Activated T-cell treated with anti-CD3 and anti-CD28 coated beads for 1 hour (primary cell): ENCODE measurements around the gene DCAF11.

Source experiments
- DNase-seq: peaks from one replicate; pipeline ENCODE4 v3.0.0-alpha.2; 2020; ENCODE audit warnings: low read depth

The DCAF11 gene

DNA sequence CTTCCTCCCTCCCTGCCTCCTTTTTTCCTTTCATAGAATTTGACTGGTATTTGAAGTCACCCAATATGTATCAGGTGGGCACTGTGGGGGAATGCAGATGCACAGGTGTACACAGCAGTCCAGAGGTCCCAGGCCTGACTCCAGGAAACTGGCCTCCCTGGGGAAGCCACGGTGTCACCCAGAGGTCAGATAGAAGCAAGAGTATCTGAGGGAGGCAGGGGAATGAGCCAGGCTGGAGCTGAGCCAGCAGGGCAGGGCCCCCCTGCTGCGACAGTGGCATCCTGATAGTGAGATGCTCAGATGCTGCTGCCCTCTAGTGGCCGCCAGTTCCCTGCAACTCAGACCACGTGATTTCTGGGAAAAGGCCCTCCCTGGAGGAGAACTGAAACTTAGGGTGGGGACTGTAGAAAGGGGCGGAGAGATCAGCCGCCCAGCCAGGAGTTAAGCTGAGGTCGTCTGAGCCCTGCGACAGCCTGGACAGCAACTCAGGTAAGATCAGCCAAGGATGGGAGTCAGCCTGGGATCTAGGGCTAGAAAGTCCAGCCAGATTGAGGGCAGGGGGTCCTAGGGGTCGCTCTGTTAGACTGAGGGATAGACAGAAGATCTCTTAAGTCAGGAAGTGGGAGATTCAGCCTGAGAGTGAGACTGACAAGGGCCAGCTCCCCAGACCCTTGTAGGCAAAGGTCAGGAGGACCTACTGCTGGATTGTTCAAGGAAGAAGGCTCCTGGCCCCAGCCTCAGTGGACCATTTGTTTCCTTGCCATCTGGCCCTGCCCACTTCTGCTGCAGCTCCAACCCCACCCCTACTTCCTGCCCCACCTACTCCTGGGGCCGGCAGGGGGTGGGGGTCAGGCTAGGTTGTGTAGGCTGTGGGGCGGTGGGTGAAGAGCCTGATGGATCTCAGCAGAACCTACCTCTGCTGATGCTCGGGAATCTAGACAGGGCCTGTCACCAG, 46.5 kb downstream of the DCAF11 start, which contains the start of gene IRF9:
TSS of gene IRF9 (plus strand) at position 416 of the 955 bp plus-strand sequence. CDS start 880 bp downstream, outside the sequence.
- DNase-seq: peak; percentile 96

DNA sequence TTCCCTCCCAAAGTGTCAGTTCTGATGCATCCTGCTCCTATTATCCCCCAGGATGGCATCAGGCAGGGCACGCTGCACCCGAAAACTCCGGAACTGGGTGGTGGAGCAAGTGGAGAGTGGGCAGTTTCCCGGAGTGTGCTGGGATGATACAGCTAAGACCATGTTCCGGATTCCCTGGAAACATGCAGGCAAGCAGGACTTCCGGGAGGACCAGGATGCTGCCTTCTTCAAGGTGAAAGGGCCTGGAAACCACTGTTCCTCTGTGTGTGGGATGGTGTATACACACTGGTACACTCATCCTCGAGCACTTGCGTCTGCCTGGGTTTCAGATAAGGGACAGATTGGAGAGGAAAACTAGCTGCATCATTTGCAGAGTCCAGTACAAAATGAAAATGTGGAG, 47.5 kb downstream of the DCAF11 start:
- no peak for DNase-seq

DNA sequence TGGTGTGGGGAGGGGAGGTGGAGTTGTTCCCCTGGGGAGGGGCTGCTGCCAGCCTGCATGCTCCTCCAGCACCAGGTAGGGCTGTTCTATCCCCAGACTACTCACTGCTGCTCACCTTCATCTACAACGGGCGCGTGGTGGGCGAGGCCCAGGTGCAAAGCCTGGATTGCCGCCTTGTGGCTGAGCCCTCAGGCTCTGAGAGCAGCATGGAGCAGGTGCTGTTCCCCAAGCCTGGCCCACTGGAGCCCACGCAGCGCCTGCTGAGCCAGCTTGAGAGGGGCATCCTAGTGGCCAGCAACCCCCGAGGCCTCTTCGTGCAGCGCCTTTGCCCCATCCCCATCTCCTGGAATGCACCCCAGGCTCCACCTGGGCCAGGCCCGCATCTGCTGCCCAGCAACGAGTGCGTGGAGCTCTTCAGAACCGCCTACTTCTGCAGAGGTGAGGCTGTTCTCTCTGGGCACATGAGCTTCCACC, 50.0 kb downstream of the DCAF11 start:
- DNase-seq: no peak

DNA sequence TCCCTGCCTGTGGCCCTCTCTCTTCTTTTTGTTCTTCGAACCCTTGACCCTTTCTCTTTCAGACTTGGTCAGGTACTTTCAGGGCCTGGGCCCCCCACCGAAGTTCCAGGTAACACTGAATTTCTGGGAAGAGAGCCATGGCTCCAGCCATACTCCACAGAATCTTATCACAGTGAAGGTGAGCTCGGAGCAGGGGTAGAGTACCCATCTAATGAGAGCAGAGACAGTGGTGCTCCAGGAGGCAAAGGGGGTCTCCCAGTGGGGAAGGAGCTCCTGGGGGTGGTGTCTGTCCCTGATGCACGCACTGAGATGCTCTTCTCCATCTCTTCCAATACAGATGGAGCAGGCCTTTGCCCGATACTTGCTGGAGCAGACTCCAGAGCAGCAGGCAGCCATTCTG, 51.2 kb downstream of the DCAF11 start:
- no peak for DNase-seq

DNA sequence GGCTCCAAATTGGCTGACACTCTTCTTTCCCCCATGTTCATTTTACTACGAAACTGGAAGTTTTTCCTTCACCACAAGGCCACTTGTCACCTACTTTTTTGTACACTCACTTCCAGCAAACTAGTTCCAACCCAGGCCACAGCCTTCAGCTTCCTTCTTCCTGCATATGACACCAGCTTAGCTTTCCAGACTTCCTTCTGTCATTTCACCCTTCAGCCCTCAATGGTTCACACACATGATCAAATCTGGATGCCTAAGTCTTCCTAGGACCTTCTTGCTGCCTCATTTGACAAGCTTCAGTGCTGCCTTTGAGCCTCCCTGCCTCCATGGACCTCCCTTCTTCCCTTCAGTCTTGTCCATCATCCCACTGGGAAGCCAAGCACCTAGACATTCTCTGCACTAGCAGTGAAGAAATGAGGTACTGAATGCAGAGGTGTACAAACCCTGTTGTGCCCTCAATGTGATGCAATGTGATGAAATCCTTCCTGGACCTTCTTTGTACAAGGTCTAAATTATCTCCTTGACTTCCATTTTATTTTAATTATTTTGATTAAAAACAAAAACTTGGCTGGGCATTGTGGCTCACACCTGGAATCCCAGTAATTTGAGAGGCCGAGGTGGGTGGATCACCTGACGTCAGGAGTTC, 53.0 kb downstream of the DCAF11 start:
- no peak for DNase-seq

DNA sequence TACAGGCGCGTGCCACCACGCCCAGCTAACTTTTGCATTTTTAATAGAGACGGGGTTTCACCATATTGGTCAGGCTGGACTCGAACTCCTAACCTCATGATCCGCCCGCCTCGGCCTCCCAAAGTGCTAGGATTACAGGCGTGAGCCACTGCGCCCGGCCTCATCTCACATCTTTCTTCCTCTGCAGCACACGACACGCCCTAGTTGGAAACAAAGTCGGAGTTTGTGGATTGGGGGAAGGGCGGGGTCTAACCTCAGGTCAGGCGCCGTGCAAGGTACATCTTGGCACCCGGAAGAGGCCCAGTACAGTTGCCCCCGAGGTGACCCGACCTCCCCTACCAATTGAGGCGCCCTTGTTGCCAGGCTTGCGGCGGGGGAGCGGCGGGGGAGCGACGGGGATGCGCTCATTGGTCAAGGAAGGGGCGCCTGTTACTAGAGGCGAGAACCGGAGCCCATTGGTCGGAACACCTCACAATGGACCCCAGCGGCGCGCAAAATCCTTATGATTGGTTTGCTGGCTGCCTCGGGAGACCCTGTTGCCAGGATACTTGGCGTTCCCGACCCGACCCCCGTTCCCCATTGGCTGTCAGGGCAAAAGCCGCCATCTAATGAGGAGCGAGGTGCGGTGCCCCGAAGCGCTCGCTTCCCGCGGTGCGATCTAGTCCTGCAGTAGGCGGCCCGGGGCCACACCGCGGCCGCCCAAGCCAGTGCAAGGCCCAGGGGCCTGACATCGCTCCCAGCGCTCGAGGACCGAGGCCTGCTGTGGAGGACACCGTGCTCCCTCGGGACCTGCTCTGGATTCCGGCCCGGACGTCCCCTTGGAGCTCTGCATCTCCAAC, 57.1 kb downstream of the DCAF11 start, which contains the start of gene REC8:
TSS of gene REC8 (plus strand) at position 659 of the 839 bp plus-strand sequence. CDS start 473 bp downstream, outside the sequence.
- DNase-seq: peak; percentile 59

DNA sequence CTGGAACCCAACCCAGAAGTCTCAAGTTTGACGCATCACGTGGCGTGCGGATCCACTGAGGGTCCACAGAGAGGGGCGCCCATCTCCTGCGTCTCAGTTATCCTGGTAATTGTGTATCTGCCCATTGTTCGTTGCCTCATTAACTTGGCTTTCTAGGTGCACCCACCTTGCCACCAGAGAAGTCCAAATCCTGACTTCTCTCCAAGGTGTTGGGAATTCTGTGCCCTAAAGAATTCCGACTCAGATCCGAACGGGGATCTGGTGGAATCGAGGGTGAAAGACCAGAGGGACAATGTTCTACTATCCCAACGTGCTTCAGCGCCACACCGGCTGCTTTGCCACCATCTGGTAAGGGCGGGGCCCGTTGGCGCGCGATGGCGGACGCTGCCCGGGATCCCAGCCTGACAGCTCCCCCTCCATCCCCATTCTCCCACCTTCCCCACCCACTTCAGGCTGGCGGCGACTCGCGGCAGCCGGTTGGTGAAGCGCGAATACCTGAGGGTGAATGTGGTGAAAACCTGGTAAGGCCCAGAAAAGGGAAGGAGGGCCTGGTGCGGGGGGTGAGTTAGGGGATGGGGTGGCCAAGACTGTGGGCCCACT, 57.8 kb downstream of the DCAF11 start:
- DNase-seq: no peak

DNA sequence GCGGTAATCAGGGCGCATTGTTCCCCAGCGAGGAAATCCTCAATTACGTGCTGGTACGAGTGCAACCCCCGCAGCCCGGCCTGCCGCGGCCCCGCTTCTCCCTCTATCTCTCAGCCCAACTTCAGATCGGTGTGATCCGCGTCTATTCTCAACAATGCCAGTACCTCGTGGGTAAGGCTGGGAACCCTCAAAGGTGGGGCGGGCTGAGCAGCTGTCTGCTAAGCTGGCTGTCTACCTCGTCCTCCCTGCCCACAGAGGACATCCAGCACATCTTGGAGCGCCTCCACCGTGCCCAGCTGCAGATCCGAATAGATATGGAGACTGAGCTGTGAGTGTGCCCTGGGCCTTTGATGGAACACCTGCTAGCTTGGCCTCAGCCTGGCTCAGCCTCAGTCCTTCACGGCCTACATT, 58.3 kb downstream of the DCAF11 start:
- no peak for DNase-seq
